Measurements from ENCODE around the gene HCFC1.

The HCFC1 gene

GRCh38 chrX:153925387-153925738 lies 46.3 kb downstream of the HCFC1 start:
- no peak overlapping the region for H3K4me3 ChIP-seq (ENCODE audit: low read depth, low read length)
- TF ChIP-seq, protein P1, sequence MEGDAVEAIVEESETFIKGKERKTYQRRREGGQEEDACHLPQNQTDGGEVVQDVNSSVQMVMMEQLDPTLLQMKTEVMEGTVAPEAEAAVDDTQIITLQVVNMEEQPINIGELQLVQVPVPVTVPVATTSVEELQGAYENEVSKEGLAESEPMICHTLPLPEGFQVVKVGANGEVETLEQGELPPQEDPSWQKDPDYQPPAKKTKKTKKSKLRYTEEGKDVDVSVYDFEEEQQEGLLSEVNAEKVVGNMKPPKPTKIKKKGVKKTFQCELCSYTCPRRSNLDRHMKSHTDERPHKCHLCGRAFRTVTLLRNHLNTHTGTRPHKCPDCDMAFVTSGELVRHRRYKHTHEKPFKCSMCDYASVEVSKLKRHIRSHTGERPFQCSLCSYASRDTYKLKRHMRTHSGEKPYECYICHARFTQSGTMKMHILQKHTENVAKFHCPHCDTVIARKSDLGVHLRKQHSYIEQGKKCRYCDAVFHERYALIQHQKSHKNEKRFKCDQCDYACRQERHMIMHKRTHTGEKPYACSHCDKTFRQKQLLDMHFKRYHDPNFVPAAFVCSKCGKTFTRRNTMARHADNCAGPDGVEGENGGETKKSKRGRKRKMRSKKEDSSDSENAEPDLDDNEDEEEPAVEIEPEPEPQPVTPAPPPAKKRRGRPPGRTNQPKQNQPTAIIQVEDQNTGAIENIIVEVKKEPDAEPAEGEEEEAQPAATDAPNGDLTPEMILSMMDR (IDR thresholded peaks at IDR 0.05) = no peak
- H3K36me3 ChIP-seq (ENCODE audit: control insufficient read depth, insufficient read depth, low read length) = no peaks in the 10 kb centered on the region

GRCh38 chrX:153924149-153924861 lies 47.3 kb downstream of the HCFC1 start:
- no peaks in the 10 kb centered on the region for H3K36me3 ChIP-seq (ENCODE audit: control insufficient read depth, insufficient read depth, low read length)
- H2AFZ ChIP-seq = peak overlapping the region; percentile 38
- TF ChIP-seq, protein P1 (IDR thresholded peaks at IDR 0.05) = peak; percentile 33
- peaks cover 14% of the 10 kb centered on the region for H3K4me1 ChIP-seq
- H3K4me2 ChIP-seq (ENCODE audit: low read length) = no peak overlapping the region
- H3K9ac ChIP-seq = no peak overlapping the region
- no peaks in the 10 kb centered on the region for H3K9me3 ChIP-seq (ENCODE audit: control insufficient read depth, low read length)
- peak overlapping the region; percentile 36 for H3K27ac ChIP-seq
- H3K4me3 ChIP-seq (ENCODE audit: low read depth, low read length) = no peak overlapping the region
- H3K27me3 ChIP-seq (ENCODE audit: control insufficient read depth, insufficient read depth, low read length) = no peaks in the 10 kb centered on the region
- H3K79me2 ChIP-seq = no peaks in the 10 kb centered on the region

More at GRCh38 chrX:153925387-153925738, 46.3 kb downstream of the HCFC1 start:
- H3K4me1 ChIP-seq = peaks cover 14% of the 10 kb centered on the region
- H3K27me3 ChIP-seq (ENCODE audit: control insufficient read depth, insufficient read depth, low read length) = no peaks in the 10 kb centered on the region
- no peak overlapping the region for H3K9ac ChIP-seq
- H3K27ac ChIP-seq = no peak overlapping the region
- H3K9me3 ChIP-seq (ENCODE audit: control insufficient read depth, low read length) = no peaks in the 10 kb centered on the region
- H3K79me2 ChIP-seq = no peaks in the 10 kb centered on the region
- H2AFZ ChIP-seq = no peak overlapping the region
- H3K4me2 ChIP-seq (ENCODE audit: low read length) = no peak overlapping the region

GRCh38 chrX:153922932-153923857 lies 48.4 kb downstream of the HCFC1 start:
- no peak overlapping the region for H3K9ac ChIP-seq
- no peaks in the 10 kb centered on the region for H3K27me3 ChIP-seq (ENCODE audit: control insufficient read depth, insufficient read depth, low read length)
- TF ChIP-seq, protein P1 (IDR thresholded peaks at IDR 0.05) = peak; percentile 51
- no peak overlapping the region for H3K27ac ChIP-seq
- H3K4me2 ChIP-seq (ENCODE audit: low read length) = no peak overlapping the region
- peaks cover 14% of the 10 kb centered on the region for H3K4me1 ChIP-seq
- H3K9me3 ChIP-seq (ENCODE audit: control insufficient read depth, low read length) = no peaks in the 10 kb centered on the region
- no peaks in the 10 kb centered on the region for H3K79me2 ChIP-seq
- H2AFZ ChIP-seq = no peak overlapping the region
- no peaks in the 10 kb centered on the region for H3K36me3 ChIP-seq (ENCODE audit: control insufficient read depth, insufficient read depth, low read length)
- H3K4me3 ChIP-seq (ENCODE audit: low read depth, low read length) = no peak overlapping the region

DNA sequence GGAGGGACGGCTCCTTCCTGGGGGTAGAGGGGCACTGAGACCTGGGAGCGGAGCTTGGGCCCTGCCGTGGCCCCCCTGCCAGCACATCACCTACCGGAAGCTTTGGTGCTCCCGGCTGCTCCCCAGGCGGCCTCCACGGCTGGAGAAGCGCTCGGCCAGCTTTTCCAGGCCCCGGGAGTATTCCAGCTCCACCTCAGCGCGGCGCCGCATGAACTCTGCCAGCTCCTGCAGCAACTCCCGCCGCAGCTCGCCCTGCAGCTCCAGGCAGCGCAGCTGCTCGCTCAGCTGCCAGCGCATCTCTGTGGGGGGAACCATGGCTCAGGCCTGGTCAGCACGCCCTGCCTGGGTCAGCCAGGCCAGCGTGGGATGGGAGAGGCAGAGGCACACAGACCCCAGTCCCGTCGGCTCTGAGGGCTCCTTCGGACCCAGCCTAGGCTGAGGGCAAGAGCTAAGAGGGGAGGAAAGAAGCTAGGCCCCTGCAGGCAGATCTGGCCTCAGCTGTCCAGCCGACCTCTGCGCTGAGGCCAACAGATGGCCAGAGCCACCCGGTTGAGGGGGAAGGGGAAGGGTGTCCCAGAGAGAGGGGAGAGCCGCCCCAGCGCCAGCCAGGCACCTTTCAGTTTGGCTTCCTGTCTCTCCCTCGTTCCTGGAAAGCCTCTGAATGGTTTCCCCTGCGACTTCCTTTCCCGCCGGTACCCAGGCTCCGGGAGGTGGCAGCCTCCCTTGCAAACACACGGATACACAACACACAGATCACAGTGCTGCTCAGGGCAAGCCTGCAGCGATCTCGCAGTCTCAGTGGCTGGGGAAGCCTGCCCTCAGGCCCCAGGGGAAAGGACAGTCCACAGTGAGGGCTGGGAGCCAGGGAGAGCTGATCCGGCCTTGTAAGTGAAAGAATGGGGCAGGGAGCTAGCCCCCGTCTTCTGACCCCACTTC lies 49.8 kb downstream of the HCFC1 start:
- no peaks in the 10 kb centered on the region for H3K79me2 ChIP-seq
- no peak overlapping the region for H3K9ac ChIP-seq
- H3K9me3 ChIP-seq (ENCODE audit: control insufficient read depth, low read length) = no peaks in the 10 kb centered on the region
- H3K36me3 ChIP-seq (ENCODE audit: control insufficient read depth, insufficient read depth, low read length) = no peaks in the 10 kb centered on the region
- H3K4me3 ChIP-seq (ENCODE audit: low read depth, low read length) = no peak overlapping the region
- TF ChIP-seq, protein P1 (IDR thresholded peaks at IDR 0.05) = no peak
- no peaks in the 10 kb centered on the region for H3K27me3 ChIP-seq (ENCODE audit: control insufficient read depth, insufficient read depth, low read length)
- H3K27ac ChIP-seq = no peak overlapping the region
- no peak overlapping the region for H3K4me2 ChIP-seq (ENCODE audit: low read length)
- H2AFZ ChIP-seq = no peak overlapping the region
- peaks cover 7% of the 10 kb centered on the region for H3K4me1 ChIP-seq
